Gastroesophageal sphincter (tissue), 3 donors: Measurements from ENCODE around the gene BCORL1.

ENCODE experiments used
- CTCF ChIP-seq, 4 experiments: fragments of 200-600 bp in 2 of 4; fragments of 450-650 bp in 2 of 4; sonication (generic) in 1 of 4; IDR thresholded peaks; one replicate each; pipeline ENCODE4 v1.5.1; 2017 to 2019; ENCODE audit warnings: antibody characterized with exemption in 4 of 4, mild to moderate bottlenecking in 2 of 4, moderate library complexity in 2 of 4
- EP300 ChIP-seq: sonication (generic); formaldehyde crosslinking; IDR thresholded peaks from one replicate; pipeline ENCODE4 v1.6.1; 2017; ENCODE audit warnings: antibody characterized with exemption, mild to moderate bottlenecking

GRCh38 chrX:130093271-130093670, 110.8 kb downstream of the BCORL1 start:
- TF ChIP-seq CTCF (IDR thresholded peaks at IDR 0.05), result no peak
- TF ChIP-seq EP300, result no peak
